Measurements from ENCODE around the gene EID1.

The EID1 gene

DNA sequence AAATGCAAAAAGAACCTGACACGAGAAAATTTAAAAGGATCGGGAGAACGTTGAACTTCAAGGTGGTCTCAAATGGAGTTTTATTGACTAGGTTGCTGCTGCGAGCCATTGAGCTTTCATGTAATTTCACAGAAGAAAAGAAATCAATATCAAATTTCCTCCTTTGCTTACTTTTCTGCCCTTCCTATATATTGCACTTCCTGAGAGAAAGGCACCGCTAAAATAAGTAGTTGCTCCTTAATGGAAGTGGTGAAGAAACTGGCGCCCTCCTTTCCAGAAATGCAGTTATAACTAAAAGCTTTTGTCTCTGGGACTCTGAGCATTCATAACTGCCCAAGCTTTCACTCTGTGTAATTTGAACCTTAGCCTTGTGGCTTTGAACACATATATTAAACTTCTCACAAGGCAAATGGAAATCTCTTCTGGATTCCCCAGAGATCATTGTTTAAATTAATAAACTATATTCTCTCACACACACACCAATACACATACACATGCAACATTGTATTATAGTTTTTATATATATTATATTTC lies 13.4 kb downstream of the EID1 start:
- H3K4me3 ChIP-seq (ENCODE audit: low read depth, low read length), result no peak overlapping the region
- DNase-seq (ENCODE audit: low read depth), result no peak
- TF ChIP-seq, protein P1, sequence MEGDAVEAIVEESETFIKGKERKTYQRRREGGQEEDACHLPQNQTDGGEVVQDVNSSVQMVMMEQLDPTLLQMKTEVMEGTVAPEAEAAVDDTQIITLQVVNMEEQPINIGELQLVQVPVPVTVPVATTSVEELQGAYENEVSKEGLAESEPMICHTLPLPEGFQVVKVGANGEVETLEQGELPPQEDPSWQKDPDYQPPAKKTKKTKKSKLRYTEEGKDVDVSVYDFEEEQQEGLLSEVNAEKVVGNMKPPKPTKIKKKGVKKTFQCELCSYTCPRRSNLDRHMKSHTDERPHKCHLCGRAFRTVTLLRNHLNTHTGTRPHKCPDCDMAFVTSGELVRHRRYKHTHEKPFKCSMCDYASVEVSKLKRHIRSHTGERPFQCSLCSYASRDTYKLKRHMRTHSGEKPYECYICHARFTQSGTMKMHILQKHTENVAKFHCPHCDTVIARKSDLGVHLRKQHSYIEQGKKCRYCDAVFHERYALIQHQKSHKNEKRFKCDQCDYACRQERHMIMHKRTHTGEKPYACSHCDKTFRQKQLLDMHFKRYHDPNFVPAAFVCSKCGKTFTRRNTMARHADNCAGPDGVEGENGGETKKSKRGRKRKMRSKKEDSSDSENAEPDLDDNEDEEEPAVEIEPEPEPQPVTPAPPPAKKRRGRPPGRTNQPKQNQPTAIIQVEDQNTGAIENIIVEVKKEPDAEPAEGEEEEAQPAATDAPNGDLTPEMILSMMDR (IDR thresholded peaks at IDR 0.05; ENCODE audit: low read depth, low read length, missing control alignments), result no peak

DNA sequence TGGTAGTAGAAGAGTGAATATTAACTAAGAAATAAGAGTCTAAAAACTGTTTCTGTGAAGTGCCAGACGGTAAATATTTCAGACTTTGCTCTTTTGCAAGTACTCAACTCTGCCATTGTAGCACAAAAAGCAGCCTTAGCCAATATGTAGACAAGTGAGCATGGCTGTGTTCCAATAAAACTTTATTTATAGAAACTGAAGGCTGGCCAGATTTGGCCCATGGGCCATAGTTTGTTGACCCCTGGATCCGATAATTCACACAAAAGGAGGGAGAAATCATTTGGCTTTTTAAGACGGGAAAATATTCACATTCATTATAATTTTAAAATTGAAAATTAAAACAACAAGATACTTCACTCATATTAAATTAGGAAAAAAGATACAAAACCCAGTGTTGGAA lies 15.4 kb downstream of the EID1 start:
- H3K4me3 ChIP-seq (ENCODE audit: low read depth, low read length), result no peak overlapping the region
- no peak for DNase-seq (ENCODE audit: low read depth)
- TF ChIP-seq, protein P1 (IDR thresholded peaks at IDR 0.05; ENCODE audit: low read depth, low read length, missing control alignments), result no peak

- TF ChIP-seq, protein P1 (IDR thresholded peaks at IDR 0.05; ENCODE audit: low read depth, low read length, missing control alignments), result no peak
- DNase-seq (ENCODE audit: low read depth), result no peak
- no peak overlapping the region for H3K4me3 ChIP-seq (ENCODE audit: low read depth, low read length)
These were observed 19.2 kb downstream of the EID1 start for GRCh38 chr15:48896869-48897814.

DNA sequence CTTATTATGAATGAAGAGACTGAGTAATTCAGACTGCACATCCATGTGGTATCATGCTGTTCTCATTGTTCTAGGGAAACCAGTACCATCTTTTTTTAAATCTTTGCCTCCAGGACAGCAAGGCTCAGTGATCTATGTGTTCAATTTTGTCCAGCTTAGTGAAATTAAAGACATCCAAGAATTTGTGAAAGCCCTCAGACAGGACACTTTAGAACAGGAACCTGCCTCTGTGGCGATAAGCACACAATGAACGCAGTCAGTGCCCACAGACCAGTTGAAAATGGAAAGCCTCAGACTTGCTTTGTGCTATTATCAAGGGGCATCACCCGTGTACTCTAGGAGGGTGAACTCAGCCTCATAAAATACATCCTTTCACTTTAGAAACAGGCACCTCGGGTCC lies 20.1 kb downstream of the EID1 start:
- no peak overlapping the region for H3K4me3 ChIP-seq (ENCODE audit: low read depth, low read length)
- no peak for DNase-seq (ENCODE audit: low read depth)
- TF ChIP-seq, protein P1 (IDR thresholded peaks at IDR 0.05; ENCODE audit: low read depth, low read length, missing control alignments), result no peak

- H3K4me3 ChIP-seq (ENCODE audit: low read depth, low read length), result no peak overlapping the region
- DNase-seq (ENCODE audit: low read depth), result no peak
- TF ChIP-seq, protein P1 (IDR thresholded peaks at IDR 0.05; ENCODE audit: low read depth, low read length, missing control alignments), result no peak
These were observed 20.5 kb downstream of the EID1 start for GRCh38 chr15:48898446-48898845.

DNA sequence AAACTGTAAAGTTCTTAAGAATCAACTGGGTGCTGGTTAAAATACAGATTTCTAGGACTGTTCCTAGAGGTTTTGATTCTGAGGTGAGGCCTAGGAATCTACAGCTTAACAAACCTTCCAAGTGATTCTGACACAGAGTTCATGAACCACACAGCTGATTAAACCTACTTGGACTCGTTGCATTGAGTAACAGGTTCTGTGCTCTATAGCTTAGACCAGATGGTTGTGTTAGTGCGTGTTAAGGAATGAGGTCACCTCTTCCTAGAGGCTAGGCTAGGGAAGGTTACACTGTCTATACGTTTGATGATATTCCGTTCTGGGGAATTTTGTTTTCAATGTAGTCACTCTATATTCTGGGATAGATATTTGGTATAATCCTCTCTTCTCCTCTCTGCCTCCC lies 21.9 kb downstream of the EID1 start:
- H3K4me3 ChIP-seq (ENCODE audit: low read depth, low read length), result no peak overlapping the region
- TF ChIP-seq, protein P1 (IDR thresholded peaks at IDR 0.05; ENCODE audit: low read depth, low read length, missing control alignments), result no peak
- DNase-seq (ENCODE audit: low read depth), result no peak
